ENCODE measurements around the gene CRY2.

Gene CRY2

DNA sequence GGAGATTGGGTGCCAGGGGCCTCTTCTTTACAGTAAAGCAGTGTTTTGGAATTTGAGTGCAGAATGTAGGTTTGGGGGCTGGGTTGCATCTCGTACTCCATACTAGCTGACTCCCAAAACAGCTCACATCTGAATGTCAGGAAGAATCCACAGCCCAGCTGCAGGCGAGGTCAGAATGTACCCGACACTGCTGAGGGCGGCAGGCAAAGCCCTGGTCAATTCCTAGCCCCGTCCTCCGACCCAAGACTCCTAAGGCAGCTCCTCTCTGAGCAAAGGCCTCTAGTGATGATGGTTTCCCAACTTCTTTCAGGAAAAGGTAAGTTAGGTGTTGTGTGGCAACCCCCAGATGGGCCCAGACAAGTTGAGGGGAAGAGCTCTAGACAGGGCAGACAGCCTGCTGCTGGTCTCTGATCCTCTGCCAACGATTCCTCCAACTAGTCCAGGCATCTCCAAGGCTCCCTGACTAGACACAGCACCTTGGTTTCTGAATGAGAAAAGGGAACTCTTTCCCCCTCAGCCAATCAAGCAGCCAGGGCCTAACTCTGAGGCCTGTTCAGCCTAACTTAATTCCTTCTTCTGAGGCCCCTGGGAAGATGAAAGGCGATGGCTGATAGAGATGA is 83.8 kb downstream of the CRY2 start:
- H3K27me3 ChIP-seq (ENCODE audit: low read depth, low read length), result no peaks in the 10 kb centered on the region
- no peaks in the 10 kb centered on the region for H3K9me3 ChIP-seq (ENCODE audit: insufficient read depth, low read length)
- peak overlapping the region; percentile 79 for H3K4me3 ChIP-seq (ENCODE audit: low read length)
- peak overlapping the region; percentile 76 for H3K9ac ChIP-seq (ENCODE audit: low read length)
- H3K4me2 ChIP-seq (ENCODE audit: low read length), result peak overlapping the region; percentile 77
- TF ChIP-seq, protein P1, sequence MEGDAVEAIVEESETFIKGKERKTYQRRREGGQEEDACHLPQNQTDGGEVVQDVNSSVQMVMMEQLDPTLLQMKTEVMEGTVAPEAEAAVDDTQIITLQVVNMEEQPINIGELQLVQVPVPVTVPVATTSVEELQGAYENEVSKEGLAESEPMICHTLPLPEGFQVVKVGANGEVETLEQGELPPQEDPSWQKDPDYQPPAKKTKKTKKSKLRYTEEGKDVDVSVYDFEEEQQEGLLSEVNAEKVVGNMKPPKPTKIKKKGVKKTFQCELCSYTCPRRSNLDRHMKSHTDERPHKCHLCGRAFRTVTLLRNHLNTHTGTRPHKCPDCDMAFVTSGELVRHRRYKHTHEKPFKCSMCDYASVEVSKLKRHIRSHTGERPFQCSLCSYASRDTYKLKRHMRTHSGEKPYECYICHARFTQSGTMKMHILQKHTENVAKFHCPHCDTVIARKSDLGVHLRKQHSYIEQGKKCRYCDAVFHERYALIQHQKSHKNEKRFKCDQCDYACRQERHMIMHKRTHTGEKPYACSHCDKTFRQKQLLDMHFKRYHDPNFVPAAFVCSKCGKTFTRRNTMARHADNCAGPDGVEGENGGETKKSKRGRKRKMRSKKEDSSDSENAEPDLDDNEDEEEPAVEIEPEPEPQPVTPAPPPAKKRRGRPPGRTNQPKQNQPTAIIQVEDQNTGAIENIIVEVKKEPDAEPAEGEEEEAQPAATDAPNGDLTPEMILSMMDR (IDR thresholded peaks at IDR 0.05; ENCODE audit: low read depth, low read length), result no peak
- no peak for TF ChIP-seq EZH2phosphoT487 (IDR thresholded peaks at IDR 0.05; ENCODE audit: low read depth)
- peaks cover 30% of the 10 kb centered on the region for H3K79me2 ChIP-seq (ENCODE audit: low read length)
- no peak overlapping the region for H2AFZ ChIP-seq (ENCODE audit: low read depth, low read length)
- peaks cover 21% of the 10 kb centered on the region for H3K36me3 ChIP-seq (replicated peaks; ENCODE audit: low read depth, low read length)
- peaks cover 2% of the 10 kb centered on the region; the same call in 1 of the 2 replicates for H4K20me1 ChIP-seq (ENCODE audit: insufficient read depth, low read length)
- peak overlapping the region; percentile 96 for H3K27ac ChIP-seq (ENCODE audit: low read length)
- H3K4me1 ChIP-seq (ENCODE audit: low read length), result peaks cover 69% of the 10 kb centered on the region

DNA sequence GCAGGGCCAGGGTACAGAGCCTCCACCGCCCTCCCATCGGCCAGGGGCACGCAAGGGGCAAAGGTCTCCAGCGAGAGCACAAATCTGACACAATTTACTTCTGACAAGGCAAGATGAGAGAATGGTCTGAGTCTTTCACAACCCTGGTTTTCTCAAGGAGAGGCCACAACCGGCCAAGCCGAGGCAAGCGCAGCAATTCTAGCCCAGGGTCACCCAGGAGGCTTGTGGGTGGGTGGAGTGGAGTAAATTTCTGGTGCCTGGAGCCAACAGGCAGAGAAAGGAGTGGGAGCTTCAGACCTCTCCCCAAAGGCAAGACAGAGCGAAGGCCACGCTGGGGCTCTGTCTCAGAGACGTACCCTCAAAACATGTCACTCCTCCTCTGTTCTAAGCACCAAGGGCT is 84.5 kb downstream of the CRY2 start:
- Histone ChIP-seq H3K36me3 (replicated peaks; ENCODE audit: low read depth, low read length) (peaks cover 22% of the 10 kb centered on the region), H3K4me1 (ENCODE audit: low read length) (peaks cover 76% of the 10 kb centered on the region), H3K79me2 (ENCODE audit: low read length) (peaks cover 30% of the 10 kb centered on the region)

DNA sequence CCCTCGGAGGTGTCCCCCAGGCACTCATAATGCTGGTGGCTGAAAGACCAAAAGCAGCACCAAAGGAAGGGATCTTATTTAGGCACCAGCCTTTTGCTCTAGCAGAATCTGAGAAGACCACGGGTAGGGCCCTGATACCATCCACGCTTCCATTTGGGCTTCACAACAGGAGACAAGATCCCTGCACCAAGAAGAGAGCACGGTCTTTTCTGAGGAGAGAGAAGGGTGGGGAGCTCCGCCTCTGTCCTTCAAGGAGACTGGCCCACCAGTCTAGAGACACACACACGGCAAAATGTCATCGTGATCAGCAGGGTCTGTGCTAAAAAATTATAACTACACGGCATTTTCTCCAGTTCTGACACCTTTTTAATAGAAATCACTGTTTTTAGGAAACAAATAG is 84.9 kb downstream of the CRY2 start:
- H3K4me2 ChIP-seq (ENCODE audit: low read length), result peak overlapping the region; percentile 77

More for the DNA sequence above, 84.5 kb downstream of the CRY2 start:
- Histone ChIP-seq H3K27ac (ENCODE audit: low read length) (peak overlapping the region; percentile 96), H3K9ac (ENCODE audit: low read length) (peak overlapping the region; percentile 76), H2AFZ (ENCODE audit: low read depth, low read length) (no peak overlapping the region), H3K9me3 (ENCODE audit: insufficient read depth, low read length) (no peaks in the 10 kb centered on the region), H3K4me2 (ENCODE audit: low read length) (peak overlapping the region; percentile 77), H4K20me1 (ENCODE audit: insufficient read depth, low read length) (peaks cover 2% of the 10 kb centered on the region; the same call in 1 of the 2 replicates), H3K27me3 (ENCODE audit: low read depth, low read length) (no peaks in the 10 kb centered on the region), H3K4me3 (ENCODE audit: low read length) (peak overlapping the region; percentile 79)
- TF ChIP-seq, protein P1 (IDR thresholded peaks at IDR 0.05; ENCODE audit: low read depth, low read length), result no peak
- TF ChIP-seq EZH2phosphoT487 (IDR thresholded peaks at IDR 0.05; ENCODE audit: low read depth), result no peak

More for the DNA sequence above, 84.9 kb downstream of the CRY2 start:
- peak overlapping the region; percentile 96 for H3K27ac ChIP-seq (ENCODE audit: low read length)
- H3K27me3 ChIP-seq (ENCODE audit: low read depth, low read length), result no peaks in the 10 kb centered on the region
- no peaks in the 10 kb centered on the region for H3K9me3 ChIP-seq (ENCODE audit: insufficient read depth, low read length)
- peak overlapping the region; percentile 76 for H3K9ac ChIP-seq (ENCODE audit: low read length)
- H3K4me1 ChIP-seq (ENCODE audit: low read length), result peaks cover 81% of the 10 kb centered on the region
- H4K20me1 ChIP-seq (ENCODE audit: insufficient read depth, low read length), result peaks cover 2% of the 10 kb centered on the region; the same call in 1 of the 2 replicates
- peaks cover 30% of the 10 kb centered on the region for H3K79me2 ChIP-seq (ENCODE audit: low read length)
- TF ChIP-seq, protein P1 (IDR thresholded peaks at IDR 0.05; ENCODE audit: low read depth, low read length), result no peak
- H2AFZ ChIP-seq (ENCODE audit: low read depth, low read length), result no peak overlapping the region
- peaks cover 23% of the 10 kb centered on the region for H3K36me3 ChIP-seq (replicated peaks; ENCODE audit: low read depth, low read length)
- peak overlapping the region; percentile 79 for H3K4me3 ChIP-seq (ENCODE audit: low read length)
